Jurkat, Clone E6-1 (cell line): ENCODE data around the gene ARHGAP35.
"Not testable (repeated sequence)": the region's sequence is repeated elsewhere in the genome, so short reads cannot be mapped to it uniquely, and the experiment has no call there.

ENCODE experiments used
- DNase-seq: peaks from one replicate; pipeline ENCODE4 v3.0.0-alpha.2; 2011; ENCODE audit warnings: low read depth, low spot score
- H3K4me3 ChIP-seq: 2 replicates; pipeline ENCODE4 v1.5.1; 2011; ENCODE audit warnings: mild to moderate bottlenecking, low read length, control low read depth, moderate library complexity

The ARHGAP35 gene

GRCh38 chr19:46863818-46864629 is 3.2 kb downstream of the ARHGAP35 start:
- no peak for DNase-seq
- no peak overlapping the region for H3K4me3 ChIP-seq

GRCh38 chr19:46866407-46867136 is 5.8 kb downstream of the ARHGAP35 start:
- H3K4me3 ChIP-seq, result no peak overlapping the region
- DNase-seq, result no peak

- DNase-seq, result no peak
- no peak overlapping the region for H3K4me3 ChIP-seq
These were observed 6.4 kb downstream of the ARHGAP35 start for GRCh38 chr19:46867170-46867569.

DNA sequence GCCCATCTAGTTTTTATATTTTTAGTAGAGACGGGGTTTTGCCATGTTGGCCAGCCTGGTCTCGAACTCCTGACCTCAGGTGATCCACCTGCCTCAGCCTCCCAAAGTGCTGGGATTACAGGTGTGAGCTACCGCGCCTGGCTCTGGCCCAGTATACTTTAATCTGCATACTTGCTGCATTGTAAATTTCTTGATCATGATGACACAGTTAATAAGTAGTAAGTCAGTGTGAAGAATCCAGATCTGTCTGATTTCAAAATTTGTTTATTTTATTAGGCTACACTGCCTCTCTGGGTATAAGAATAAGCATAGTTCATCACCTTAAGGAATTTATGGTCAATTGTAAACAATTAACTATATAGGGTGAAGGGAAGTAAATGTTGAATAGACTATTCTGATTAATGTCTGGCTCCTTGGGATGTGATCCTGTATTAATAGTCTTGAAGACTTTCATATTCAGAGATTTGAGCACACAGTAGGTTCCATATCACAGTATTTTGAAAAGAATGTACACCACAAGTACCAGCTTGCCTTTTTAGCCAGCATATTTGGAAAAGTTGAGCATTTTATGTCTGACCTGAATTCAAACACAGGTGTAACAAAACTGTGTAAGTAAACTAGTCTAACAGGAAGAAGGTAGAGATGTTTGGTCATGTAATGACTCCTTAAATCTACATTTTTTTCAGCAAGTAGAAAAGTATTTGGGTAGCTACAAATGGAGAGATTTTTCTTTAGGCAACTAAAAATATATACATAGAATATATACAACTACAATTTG is 7.4 kb downstream of the ARHGAP35 start:
- DNase-seq, result no peak
- no peak overlapping the region for H3K4me3 ChIP-seq

- not testable (repeated sequence) for DNase-seq, H3K4me3 ChIP-seq
These were observed 10.4 kb downstream of the ARHGAP35 start for GRCh38 chr19:46871173-46871572.

DNA sequence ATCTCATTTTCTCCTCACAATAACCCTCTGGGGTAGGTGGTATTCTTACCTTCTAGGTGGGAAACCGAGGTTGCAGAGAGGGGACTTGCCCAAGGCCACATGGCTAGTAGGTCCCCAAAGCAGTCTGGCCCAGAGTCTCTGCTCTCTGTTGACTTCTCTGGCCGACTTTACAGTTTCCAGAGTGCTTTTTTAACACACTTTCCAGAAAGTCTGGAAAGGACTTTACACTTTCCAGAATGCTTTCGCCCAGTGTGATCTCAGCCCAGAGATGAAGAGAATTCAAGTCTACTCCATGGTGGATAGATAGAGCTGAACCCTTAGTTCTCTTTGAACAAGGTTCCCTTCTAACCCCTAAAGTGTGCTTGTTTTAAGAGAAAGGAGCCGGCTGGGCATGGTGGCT is 12.2 kb downstream of the ARHGAP35 start:
- no peak for DNase-seq
- H3K4me3 ChIP-seq, result no peak overlapping the region

- no peak overlapping the region for H3K4me3 ChIP-seq
- no peak for DNase-seq
These were observed 14.4 kb downstream of the ARHGAP35 start for GRCh38 chr19:46875234-46875633.

DNA sequence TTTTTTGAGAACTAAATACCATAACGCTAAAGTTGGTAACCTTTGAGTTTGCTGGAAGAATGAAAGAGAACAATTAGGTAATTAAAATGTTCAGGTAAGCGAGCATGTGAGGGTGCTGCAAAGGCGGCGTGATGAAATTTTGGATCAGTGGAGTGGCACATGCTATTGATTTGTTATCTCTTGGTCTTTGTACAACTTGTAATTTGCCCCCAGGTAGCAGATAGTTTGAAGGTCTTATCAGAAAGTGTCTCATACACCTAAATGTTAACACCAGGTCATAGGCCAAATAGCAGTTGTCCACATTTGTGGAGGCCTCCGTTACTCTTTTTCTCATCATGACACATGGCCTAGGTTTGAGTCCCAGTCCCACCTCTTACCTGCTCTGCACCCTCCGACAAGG is 14.9 kb downstream of the ARHGAP35 start:
- H3K4me3 ChIP-seq, result no peak overlapping the region
- no peak for DNase-seq

DNA sequence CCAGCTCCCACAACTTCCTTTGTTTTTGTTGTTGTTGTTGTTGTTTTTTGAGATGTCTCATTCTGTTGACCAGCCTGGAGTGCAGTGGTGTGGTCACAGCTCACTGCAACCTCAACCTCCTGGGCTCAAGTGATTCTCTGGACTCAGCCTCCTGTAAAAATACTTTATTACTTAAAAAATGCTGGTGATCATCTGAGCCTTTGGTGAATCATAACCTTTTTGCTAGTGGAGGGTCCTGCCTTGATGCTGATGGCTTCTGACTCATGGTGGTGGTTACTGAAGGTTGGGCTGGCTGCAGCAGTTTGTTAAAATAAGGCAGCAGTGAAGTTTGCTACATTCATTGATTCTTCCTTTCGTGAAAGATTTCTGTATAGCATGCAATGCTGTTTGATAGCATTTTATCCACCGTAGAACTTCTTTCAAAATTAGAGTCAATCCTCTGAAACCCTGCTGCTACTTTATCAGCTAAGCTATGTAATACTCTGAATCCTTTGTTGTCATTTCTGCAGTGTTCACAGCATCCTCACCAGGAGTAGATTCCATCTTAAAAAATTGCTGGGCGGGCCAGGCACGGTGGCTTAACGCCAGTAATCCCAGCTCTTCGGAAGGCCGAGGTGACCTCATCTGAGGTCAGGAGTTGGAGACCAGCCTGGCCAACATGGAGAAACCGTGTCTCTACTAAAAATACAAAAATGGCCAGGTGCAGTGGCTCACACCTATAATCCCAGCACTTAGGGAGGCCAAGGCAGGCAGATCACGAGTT is 18.0 kb downstream of the ARHGAP35 start:
- no peak overlapping the region for H3K4me3 ChIP-seq
- no peak for DNase-seq

GRCh38 chr19:46880431-46880830 is 19.6 kb downstream of the ARHGAP35 start:
- no peak overlapping the region for H3K4me3 ChIP-seq

DNA sequence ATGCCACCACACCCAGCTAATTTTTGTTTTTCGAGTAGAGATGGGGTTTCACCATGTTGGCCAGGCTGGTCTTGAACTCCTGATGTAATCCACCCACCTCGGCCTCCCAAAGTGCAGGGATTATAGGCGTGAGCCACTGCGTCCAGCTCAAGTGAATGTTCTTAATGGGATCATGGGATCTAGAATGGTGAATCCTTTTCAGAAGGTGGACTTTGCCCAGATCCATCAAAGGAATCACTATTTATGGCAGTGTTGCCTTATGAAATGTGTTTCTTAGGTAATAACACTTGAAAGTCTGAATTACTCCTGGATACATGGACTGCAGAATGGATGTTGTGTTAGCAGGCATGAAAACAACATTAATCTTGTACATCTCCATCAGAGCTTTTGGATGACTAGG is 20.3 kb downstream of the ARHGAP35 start:
- DNase-seq, result no peak
- no peak overlapping the region for H3K4me3 ChIP-seq

More at GRCh38 chr19:46880431-46880830, 19.6 kb downstream of the ARHGAP35 start:
- no peak for DNase-seq

DNA sequence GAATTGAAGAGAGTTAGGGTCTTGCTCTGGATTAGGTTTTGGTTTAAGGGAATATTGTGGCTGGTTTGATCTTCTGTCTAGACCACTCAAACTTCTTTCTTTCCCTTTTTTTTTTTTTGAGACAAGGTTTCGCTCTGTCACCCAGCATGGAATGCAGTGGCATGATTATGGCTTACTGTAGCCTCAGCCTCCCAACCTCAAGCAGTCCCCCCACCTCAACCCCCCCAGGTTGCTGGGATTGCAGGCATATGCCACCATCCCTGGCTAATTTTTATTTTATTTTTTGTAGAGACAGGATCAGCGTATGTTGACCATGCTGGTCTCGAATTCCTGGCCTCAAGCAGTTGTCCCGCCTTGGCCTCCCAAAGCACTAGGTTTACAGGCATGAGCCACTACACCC is 21.2 kb downstream of the ARHGAP35 start:
- no peak for DNase-seq
- H3K4me3 ChIP-seq, result no peak overlapping the region

GRCh38 chr19:46882751-46883150 is 22.0 kb downstream of the ARHGAP35 start:
- H3K4me3 ChIP-seq, DNase-seq: not testable (repeated sequence)

DNA sequence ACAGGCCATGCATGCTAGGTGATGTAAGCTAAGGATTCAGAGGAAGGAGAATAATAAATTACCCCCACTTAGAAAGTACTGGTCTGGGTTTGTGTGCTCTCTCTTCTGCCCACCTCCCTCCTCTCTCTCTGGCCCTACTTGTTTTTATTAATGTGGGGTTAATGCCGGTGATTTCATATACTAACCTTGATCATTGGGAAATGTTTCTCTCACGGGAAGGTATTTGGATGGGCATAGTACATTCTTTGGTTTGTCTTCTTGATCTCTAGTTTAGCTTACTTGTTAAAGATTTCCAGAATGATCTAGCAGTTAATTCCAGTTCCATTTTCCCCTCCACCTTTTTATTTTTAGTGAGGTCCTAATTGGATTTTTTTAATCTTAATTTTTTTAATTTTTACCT is 24.6 kb downstream of the ARHGAP35 start:
- no peak for DNase-seq
- H3K4me3 ChIP-seq, result no peak overlapping the region

- no peak for DNase-seq
- H3K4me3 ChIP-seq, result no peak overlapping the region
These were observed 25.9 kb downstream of the ARHGAP35 start for GRCh38 chr19:46886546-46887239.

- no peak for DNase-seq
- H3K4me3 ChIP-seq, result no peak overlapping the region
These were observed 26.5 kb downstream of the ARHGAP35 start for GRCh38 chr19:46887240-46887782.

- no peak for DNase-seq
- H3K4me3 ChIP-seq, result no peak overlapping the region
These were observed 29.8 kb downstream of the ARHGAP35 start for GRCh38 chr19:46890423-46891170.
